Uterus (tissue), 4 donors: ENCODE measurements around the gene CLINT1. TPM values are rescaled to one million over a fixed set of nuclear protein-coding genes. Genes with fewer than 3 reads are reported as not detected.
A peak's percentile ranks its signal among the peaks of the same experiment; 100 is the strongest.

Experiments used
- DNase-seq, 2 donors: peaks; one replicate each; pipeline ENCODE4 v3.0.0-alpha.2; 2019 to 2020
- H3K27ac ChIP-seq, 2 donors: fragments of 200-600 bp; sonication (generic); 1 replicate in 1 of 2; 2 replicates in 1 of 2; pipeline ENCODE4 v1.5.1; 2016 to 2018
- H3K27me3 ChIP-seq, 2 donors: fragments of 200-600 bp; sonication (generic); one replicate each; pipeline ENCODE4 v1.5.1; 2018 to 2019; ENCODE audit warnings: control low read depth in 1 of 2
- H3K36me3 ChIP-seq, 2 donors: fragments of 200-600 bp; sonication (generic); one replicate each; pipeline ENCODE4 v1.5.1; 2019; ENCODE audit warnings: control low read depth in 1 of 2
- H3K4me1 ChIP-seq, 2 donors: fragments of 200-600 bp; sonication (generic); one replicate each; pipeline ENCODE4 v1.5.1; 2018 to 2019; ENCODE audit warnings: control low read depth in 1 of 2
- H3K4me3 ChIP-seq, 2 donors: fragments of 200-600 bp; sonication (generic); 1 replicate in 1 of 2; 2 replicates in 1 of 2; pipeline ENCODE4 v1.5.1; 2018 to 2019; ENCODE audit warnings: mild to moderate bottlenecking in 1 of 2
- H3K9me3 ChIP-seq, 2 donors: fragments of 200-600 bp; sonication (generic); one replicate each; pipeline ENCODE4 v1.5.1; 2019; ENCODE audit warnings: control low read depth in 1 of 2
- POLR2A ChIP-seq, 2 donors: fragments of 450-650 bp; IDR thresholded peaks; one replicate each; pipeline ENCODE4 v1.6.1; 2016; ENCODE audit warnings: antibody characterized with exemption in 2 of 2, mild to moderate bottlenecking in 1 of 2, moderate library complexity in 1 of 2
- intact Hi-C: fragments of 100-400 bp; cut with DNase I; formaldehyde crosslinking; loops from one replicate; pipeline ENCODE4 v1.15.1; 2023; ENCODE audit warnings: low total_unique reads
- total RNA-seq, 4 donors: library from RNA; depleted of rRNA in 3 of 4; stranded (reverse); fragments of >200 nt in 3 of 4; gene quantifications; one replicate each; pipeline versions ENCODE4 v1.1.0 to v1.2.4, GENCODE V29; 2014 to 2023
- TF ChIP-seq, protein P1 (sequence below), 4 experiments: fragments of 200-600 bp in 2 of 4; fragments of 450-650 bp in 2 of 4; sonication (generic) in 2 of 4; IDR thresholded peaks; one replicate each; pipeline ENCODE4 v1.5.1; 2016 to 2019; ENCODE audit warnings: antibody characterized with exemption in 4 of 4, mild to moderate bottlenecking in 2 of 4, moderate library complexity in 1 of 4
- donor health status: DM: yes; HTN: yes; CAD: no.

The CLINT1 gene
- total RNA-seq, 4 donors from 2014 or later, result 36.6 to 96.0 (median 55.3) TPM

GRCh38 chr5:157818368-157818767 is 40.6 kb downstream of the CLINT1 start:
- TF ChIP-seq, protein P1, sequence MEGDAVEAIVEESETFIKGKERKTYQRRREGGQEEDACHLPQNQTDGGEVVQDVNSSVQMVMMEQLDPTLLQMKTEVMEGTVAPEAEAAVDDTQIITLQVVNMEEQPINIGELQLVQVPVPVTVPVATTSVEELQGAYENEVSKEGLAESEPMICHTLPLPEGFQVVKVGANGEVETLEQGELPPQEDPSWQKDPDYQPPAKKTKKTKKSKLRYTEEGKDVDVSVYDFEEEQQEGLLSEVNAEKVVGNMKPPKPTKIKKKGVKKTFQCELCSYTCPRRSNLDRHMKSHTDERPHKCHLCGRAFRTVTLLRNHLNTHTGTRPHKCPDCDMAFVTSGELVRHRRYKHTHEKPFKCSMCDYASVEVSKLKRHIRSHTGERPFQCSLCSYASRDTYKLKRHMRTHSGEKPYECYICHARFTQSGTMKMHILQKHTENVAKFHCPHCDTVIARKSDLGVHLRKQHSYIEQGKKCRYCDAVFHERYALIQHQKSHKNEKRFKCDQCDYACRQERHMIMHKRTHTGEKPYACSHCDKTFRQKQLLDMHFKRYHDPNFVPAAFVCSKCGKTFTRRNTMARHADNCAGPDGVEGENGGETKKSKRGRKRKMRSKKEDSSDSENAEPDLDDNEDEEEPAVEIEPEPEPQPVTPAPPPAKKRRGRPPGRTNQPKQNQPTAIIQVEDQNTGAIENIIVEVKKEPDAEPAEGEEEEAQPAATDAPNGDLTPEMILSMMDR (IDR thresholded peaks at IDR 0.05), result no peak
- TF ChIP-seq POLR2A (IDR thresholded peaks at IDR 0.05), result no peak
- Histone ChIP-seq H3K4me1 (peaks cover 0 to 5% of the 10 kb centered on the region in 2 donors), H3K27me3 (no peaks in the 10 kb centered on the region), H3K9me3 (no peaks in the 10 kb centered on the region), H3K36me3 (no peaks in the 10 kb centered on the region), H3K27ac (no peak overlapping the region), H3K4me3 (no peak overlapping the region)
- intact Hi-C loops, result loop anchor here (10.0 kb wide), 1 partner anchor 176 kb away; no protein-coding TSS in a partner anchor
- DNase-seq, result no peak

- Histone ChIP-seq H3K4me3 (no peak overlapping the region), H3K4me1 (peaks cover 0 to 5% of the 10 kb centered on the region in 2 donors), H3K36me3 (no peaks in the 10 kb centered on the region), H3K27me3 (no peaks in the 10 kb centered on the region), H3K27ac (no peak overlapping the region), H3K9me3 (no peaks in the 10 kb centered on the region)
- TF ChIP-seq POLR2A (IDR thresholded peaks at IDR 0.05), result no peak
- TF ChIP-seq, protein P1 (IDR thresholded peaks at IDR 0.05), result no peak
- no peak for DNase-seq
- intact Hi-C loops, result loop anchor here (10.0 kb wide), 1 partner anchor 177 kb away; no protein-coding TSS in a partner anchor
Measured at GRCh38 chr5:157817928-157818327, 41.0 kb downstream of the CLINT1 start.

DNA sequence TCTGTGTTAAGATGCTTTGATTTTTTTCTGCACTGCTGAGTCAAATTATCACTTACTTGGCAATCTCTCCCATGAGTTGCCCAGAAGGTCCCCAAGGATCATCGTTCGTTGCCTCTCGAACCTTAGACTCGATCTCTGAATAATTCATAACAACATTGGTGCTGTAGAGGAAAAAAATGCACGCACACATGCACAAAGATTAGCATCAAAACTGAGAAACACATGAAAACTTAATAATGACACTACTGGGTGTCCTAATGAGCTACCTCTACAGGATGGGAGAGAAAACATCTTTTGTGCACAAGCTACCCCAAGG is 41.6 kb downstream of the CLINT1 start:
- no peaks in the 10 kb centered on the region for H3K9me3 ChIP-seq
- H3K27ac ChIP-seq, result peak overlapping the region in 1 of 2 donors; percentile 12
- no peaks in the 10 kb centered on the region for H3K36me3 ChIP-seq
- TF ChIP-seq POLR2A (IDR thresholded peaks at IDR 0.05), result no peak
- TF ChIP-seq, protein P1 (IDR thresholded peaks at IDR 0.05), result no peak
- no peak for DNase-seq
- no peak overlapping the region for H3K4me3 ChIP-seq
- no peaks in the 10 kb centered on the region for H3K27me3 ChIP-seq
- intact Hi-C loops, result loop anchor here (10.0 kb wide), 1 partner anchor 177 kb away; no protein-coding TSS in a partner anchor
- peaks cover 0 to 5% of the 10 kb centered on the region in 2 donors for H3K4me1 ChIP-seq

DNA sequence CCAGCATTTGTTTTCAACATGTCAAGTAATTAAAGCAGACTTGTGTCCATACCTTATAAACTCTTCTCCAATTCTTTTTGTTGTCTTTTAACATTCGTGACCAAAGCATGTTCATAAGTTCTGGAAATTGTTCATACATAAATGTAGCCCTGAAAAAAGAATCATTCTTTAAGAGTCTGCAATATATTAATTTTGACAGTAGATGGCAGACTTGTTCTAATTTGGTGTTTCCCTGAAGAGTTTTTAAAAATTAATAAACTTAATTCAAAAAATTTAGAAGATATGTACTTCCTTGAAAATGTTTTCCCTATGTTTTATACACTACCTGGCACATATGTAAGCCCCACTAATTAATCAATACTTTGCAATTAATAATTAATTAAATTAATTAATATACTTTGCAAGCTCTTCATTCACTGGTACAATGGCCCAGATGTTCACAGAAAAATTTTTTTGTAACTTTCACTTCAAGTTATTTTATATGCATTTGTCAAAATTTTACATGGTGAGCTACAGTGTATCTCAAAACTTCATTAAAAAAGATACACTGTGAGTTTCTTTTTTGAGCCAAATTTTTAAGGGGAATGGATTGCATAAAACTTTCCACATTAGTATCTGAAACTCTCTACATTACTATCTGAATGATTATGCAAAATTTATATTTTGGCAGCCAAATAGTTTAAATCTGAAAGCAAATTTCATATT is 42.1 kb downstream of the CLINT1 start:
- Histone ChIP-seq H3K4me3 (no peak overlapping the region), H3K36me3 (no peaks in the 10 kb centered on the region), H3K27me3 (no peaks in the 10 kb centered on the region), H3K4me1 (peaks cover 0 to 5% of the 10 kb centered on the region in 2 donors), H3K9me3 (no peaks in the 10 kb centered on the region), H3K27ac (peak overlapping the region in 1 of 2 donors; percentile 12)
- TF ChIP-seq, protein P1 (IDR thresholded peaks at IDR 0.05), result peak; percentile 32 to 66 (median 52)
- TF ChIP-seq POLR2A (IDR thresholded peaks at IDR 0.05), result no peak
- intact Hi-C loops, result loop anchor here (10.0 kb wide), 1 partner anchor 178 kb away; no protein-coding TSS in a partner anchor
- DNase-seq, result no peak

- intact Hi-C loops, result loop anchor here (10.0 kb wide), 1 partner anchor 183 kb away; no protein-coding TSS in a partner anchor
- Histone ChIP-seq H3K4me1 (no peaks in the 10 kb centered on the region), H3K4me3 (no peak overlapping the region), H3K9me3 (no peaks in the 10 kb centered on the region), H3K27me3 (no peaks in the 10 kb centered on the region), H3K27ac (no peak overlapping the region), H3K36me3 (no peaks in the 10 kb centered on the region)
- DNase-seq, result no peak
- no peak for TF ChIP-seq POLR2A (IDR thresholded peaks at IDR 0.05)
- TF ChIP-seq, protein P1 (IDR thresholded peaks at IDR 0.05), result no peak
Measured at GRCh38 chr5:157812086-157812485, 46.9 kb downstream of the CLINT1 start.
